Neuronal stem cell (in vitro differentiated cells): Measurements from ENCODE around the gene TNFRSF4.
A peak's percentile ranks its signal among the peaks of the same experiment; 100 is the strongest.

ENCODE experiments used
- DNase-seq: peaks from one replicate; pipeline ENCODE4 v3.0.0-alpha.2; 2013; ENCODE audit warnings: low spot score
- H2AFZ ChIP-seq: one replicate; pipeline ENCODE4 v1.6.1; 2013; ENCODE audit warnings: mild to moderate bottlenecking, low read length, inconsistent platforms
- H2AK5ac ChIP-seq: 2 replicates; pipeline ENCODE4 v1.6.1; 2013; ENCODE audit warnings: low read depth, mild to moderate bottlenecking, inconsistent platforms, low read length, moderate library complexity, mixed read lengths
- H2BK120ac ChIP-seq: 2 replicates; pipeline ENCODE4 v1.6.1; 2013; ENCODE audit warnings: low read depth, mild to moderate bottlenecking, inconsistent platforms, low read length, moderate library complexity, mixed read lengths
- H2BK12ac ChIP-seq: one replicate; pipeline ENCODE4 v1.6.1; 2013; ENCODE audit warnings: low read length, inconsistent platforms
- H2BK15ac ChIP-seq: 2 replicates; pipeline ENCODE4 v1.6.1; 2013; ENCODE audit warnings: mild to moderate bottlenecking, low read length, inconsistent platforms, mixed read lengths
- H2BK5ac ChIP-seq: one replicate; pipeline ENCODE4 v1.6.1; 2013; ENCODE audit warnings: inconsistent platforms, mild to moderate bottlenecking, low read length, moderate library complexity
- H3K14ac ChIP-seq: one replicate; pipeline ENCODE4 v1.6.1; 2013; ENCODE audit warnings: low read length, inconsistent platforms
- H3K18ac ChIP-seq: 2 replicates; pipeline ENCODE4 v1.6.1; 2013; ENCODE audit warnings: low read length, inconsistent platforms
- H3K23ac ChIP-seq: 2 replicates; pipeline ENCODE4 v1.6.1; 2013; ENCODE audit warnings: low read depth, mild to moderate bottlenecking, mixed read lengths, low read length, inconsistent platforms; ENCODE audit not compliant: poor library complexity
- H3K27ac ChIP-seq: replicated peaks from 3 replicates; pipeline ENCODE4 v1.5.1; 2013; ENCODE audit warnings: low read length, inconsistent platforms
- H3K27me3 ChIP-seq, 3 experiments: 2 replicates each; pipeline ENCODE4 v1.6.1; 2013; ENCODE audit warnings: low read length in 3 of 3, mild to moderate bottlenecking in 2 of 3, inconsistent platforms in 1 of 3, low read depth in 1 of 3, mixed read lengths in 1 of 3, moderate library complexity in 1 of 3; ENCODE audit not compliant: control insufficient read depth in 3 of 3, insufficient read depth in 3 of 3
- H3K36me3 ChIP-seq, 2 donors: replicated peaks in 1 of 2; 2 replicates each; pipeline ENCODE4 v1.6.1; 2013; ENCODE audit warnings: low read length in 2 of 2; ENCODE audit not compliant: control insufficient read depth in 2 of 2, insufficient read depth in 2 of 2
- H3K4ac ChIP-seq: 2 replicates; pipeline ENCODE4 v1.6.1; 2013; ENCODE audit warnings: inconsistent platforms, mild to moderate bottlenecking, low read length, moderate library complexity
- H3K4me1 ChIP-seq, 2 donors: 1 replicate in 1 of 2; 2 replicates in 1 of 2; pipeline ENCODE4 v1.6.1; 2013; ENCODE audit warnings: low read length in 2 of 2, low read depth in 1 of 2; ENCODE audit not compliant: control insufficient read depth in 2 of 2, insufficient read depth in 1 of 2
- H3K4me2 ChIP-seq: one replicate; pipeline ENCODE4 v1.6.1; 2013; ENCODE audit warnings: mild to moderate bottlenecking, low read length, inconsistent platforms; ENCODE audit not compliant: insufficient read depth, poor library complexity, severe bottlenecking
- H3K4me3 ChIP-seq, 2 donors: 2 replicates each; pipeline ENCODE4 v1.5.1; 2013; ENCODE audit warnings: low read length in 2 of 2, mild to moderate bottlenecking in 2 of 2, inconsistent platforms in 1 of 2, moderate library complexity in 1 of 2
- H3K79me1 ChIP-seq: one replicate; pipeline ENCODE4 v1.6.1; 2013; ENCODE audit warnings: low read depth, mild to moderate bottlenecking, inconsistent platforms, low read length, moderate library complexity
- H3K9ac ChIP-seq: one replicate; pipeline ENCODE4 v1.6.1; 2013; ENCODE audit warnings: mild to moderate bottlenecking, low read depth, low read length, inconsistent platforms; ENCODE audit not compliant: poor library complexity
- H3K9me3 ChIP-seq, 2 donors: replicated peaks in 1 of 2; 2 replicates each; pipeline versions ENCODE3 to v1.6.1; 2013; ENCODE audit warnings: low read length in 2 of 2, mild to moderate bottlenecking in 2 of 2, inconsistent platforms in 1 of 2, low read depth in 1 of 2, mixed read lengths in 1 of 2, moderate library complexity in 1 of 2; ENCODE audit not compliant: control insufficient read depth in 2 of 2, insufficient read depth in 1 of 2
- H4K8ac ChIP-seq: one replicate; pipeline ENCODE4 v1.6.1; 2013; ENCODE audit warnings: low read depth, mild to moderate bottlenecking, inconsistent platforms, low read length, moderate library complexity
- H4K91ac ChIP-seq: one replicate; pipeline ENCODE4 v1.6.1; 2013; ENCODE audit warnings: low read length, low read depth, mild to moderate bottlenecking, inconsistent platforms; ENCODE audit not compliant: poor library complexity
- WGBS, 2 donors: extraction: QIAGEN DNeasy Blood & Tissue Kit; methylation state at CpG; one replicate each; pipeline ENCODE4 v1.1.7; 2013; ENCODE audit warnings: missing lambda C conversion rate in 2 of 2, mixed read lengths in 1 of 2; ENCODE audit not compliant: insufficient read length in 2 of 2, insufficient replicate concordance in 1 of 2; ENCODE audit errors: extremely low coverage in 2 of 2; 5-methylcytosine and 5-hydroxymethylcytosine counted together

The TNFRSF4 gene

GRCh38 chr1:1211541-1212441, 2.2 kb downstream of the TNFRSF4 start:
- H2BK12ac ChIP-seq: peak overlapping the region; percentile 73
- H4K8ac ChIP-seq: no peak overlapping the region
- peak overlapping the region; percentile 75 for H2AK5ac ChIP-seq
- H3K4me3 ChIP-seq: no peak overlapping the region
- peak overlapping the region; percentile 71 for H3K14ac ChIP-seq
- H3K4ac ChIP-seq: no peak overlapping the region
- H3K79me1 ChIP-seq: peaks cover 1% of the 10 kb centered on the region
- H3K27me3 ChIP-seq: peaks cover 0 to 9% (median 5%) of the 10 kb centered on the region in 3 experiments
- peak overlapping the region; percentile 65 for H3K23ac ChIP-seq
- no peak overlapping the region for H3K27ac ChIP-seq
- H2BK15ac ChIP-seq: no peak overlapping the region
- peaks cover 0 to 12% of the 10 kb centered on the region in 2 donors for H3K36me3 ChIP-seq
- no CpG with 5 or more reads among the region's 28 CpGs for WGBS, 2 donors
- peak overlapping the region; percentile 38 for H3K18ac ChIP-seq
- no peak overlapping the region for H4K91ac ChIP-seq
- no peaks in the 10 kb centered on the region for H3K9me3 ChIP-seq
- H3K9ac ChIP-seq: peak overlapping the region; percentile 60
- H3K4me1 ChIP-seq: peaks cover 0 to 5% of the 10 kb centered on the region in 2 donors
- DNase-seq: no peak
- no peak overlapping the region for H3K4me2 ChIP-seq
- H2BK120ac ChIP-seq: no peak overlapping the region
- H2AFZ ChIP-seq: no peak overlapping the region
- no peak overlapping the region for H2BK5ac ChIP-seq

- peaks cover 0 to 5% of the 10 kb centered on the region in 2 donors for H3K36me3 ChIP-seq
- H3K23ac ChIP-seq: no peak overlapping the region
- H2BK5ac ChIP-seq: peak overlapping the region; percentile 53
- peak overlapping the region; percentile 38 for H3K18ac ChIP-seq
- H3K9ac ChIP-seq: peak overlapping the region; percentile 44
- no peaks in the 10 kb centered on the region for H3K9me3 ChIP-seq
- H2AK5ac ChIP-seq: peak overlapping the region; percentile 75
- H3K79me1 ChIP-seq: peaks cover 4% of the 10 kb centered on the region
- no peak overlapping the region for H2BK12ac ChIP-seq
- peaks cover 0 to 17% (median 14%) of the 10 kb centered on the region in 3 experiments for H3K27me3 ChIP-seq
- no peak overlapping the region for H3K27ac ChIP-seq
- no peak overlapping the region for H3K4me3 ChIP-seq
- H4K8ac ChIP-seq: no peak overlapping the region
- DNase-seq: no peak
- peaks cover 3 to 5% of the 10 kb centered on the region in 2 donors for H3K4me1 ChIP-seq
- no peak overlapping the region for H2AFZ ChIP-seq
- no peak overlapping the region for H3K4me2 ChIP-seq
- no peak overlapping the region for H4K91ac ChIP-seq
- WGBS, 2 donors: no CpG with 5 or more reads among the region's 31 CpGs
- H3K4ac ChIP-seq: no peak overlapping the region
- H3K14ac ChIP-seq: peak overlapping the region; percentile 21
- peak overlapping the region; percentile 83 for H2BK15ac ChIP-seq
- no peak overlapping the region for H2BK120ac ChIP-seq
Measured at GRCh38 chr1:1210726-1211540, 3.0 kb downstream of the TNFRSF4 start.

- H3K36me3 ChIP-seq: no peaks in the 10 kb centered on the region
- H3K79me1 ChIP-seq: peaks cover 4% of the 10 kb centered on the region
- no peak overlapping the region for H3K4me3 ChIP-seq
- peak overlapping the region; percentile 38 for H3K9ac ChIP-seq
- H4K8ac ChIP-seq: no peak overlapping the region
- WGBS, 2 donors: no CpG with 5 or more reads among the region's 38 CpGs
- no peak overlapping the region for H2AFZ ChIP-seq
- peak overlapping the region; percentile 31 for H2BK120ac ChIP-seq
- H2BK5ac ChIP-seq: peak overlapping the region; percentile 48
- peak overlapping the region; percentile 11 for H3K4ac ChIP-seq
- H2BK12ac ChIP-seq: peak overlapping the region; percentile 99
- H3K4me2 ChIP-seq: no peak overlapping the region
- peaks cover 0 to 36% (median 23%) of the 10 kb centered on the region in 3 experiments for H3K27me3 ChIP-seq
- peak overlapping the region; percentile 95 for H2AK5ac ChIP-seq
- peak overlapping the region; percentile 96 for H3K23ac ChIP-seq
- no peak for DNase-seq
- H3K9me3 ChIP-seq: no peaks in the 10 kb centered on the region
- H3K4me1 ChIP-seq: peaks cover 5% of the 10 kb centered on the region in 2 donors
- peak overlapping the region; percentile 89 for H3K18ac ChIP-seq
- peak overlapping the region; percentile 89 for H2BK15ac ChIP-seq
- no peak overlapping the region for H3K27ac ChIP-seq
- H3K14ac ChIP-seq: peak overlapping the region; percentile 71
- H4K91ac ChIP-seq: no peak overlapping the region
Measured at GRCh38 chr1:1208713-1209433, 5.1 kb downstream of the TNFRSF4 start.
